ENCODE measurements around the gene KNDC1. TPM values are rescaled to one million over a fixed set of nuclear protein-coding genes. Genes with fewer than 3 reads are reported as not detected.
"Not testable (repeated sequence)": the region's sequence is repeated elsewhere in the genome, so short reads cannot be mapped to it uniquely, and the experiment has no call there.

Gene KNDC1, protein sequence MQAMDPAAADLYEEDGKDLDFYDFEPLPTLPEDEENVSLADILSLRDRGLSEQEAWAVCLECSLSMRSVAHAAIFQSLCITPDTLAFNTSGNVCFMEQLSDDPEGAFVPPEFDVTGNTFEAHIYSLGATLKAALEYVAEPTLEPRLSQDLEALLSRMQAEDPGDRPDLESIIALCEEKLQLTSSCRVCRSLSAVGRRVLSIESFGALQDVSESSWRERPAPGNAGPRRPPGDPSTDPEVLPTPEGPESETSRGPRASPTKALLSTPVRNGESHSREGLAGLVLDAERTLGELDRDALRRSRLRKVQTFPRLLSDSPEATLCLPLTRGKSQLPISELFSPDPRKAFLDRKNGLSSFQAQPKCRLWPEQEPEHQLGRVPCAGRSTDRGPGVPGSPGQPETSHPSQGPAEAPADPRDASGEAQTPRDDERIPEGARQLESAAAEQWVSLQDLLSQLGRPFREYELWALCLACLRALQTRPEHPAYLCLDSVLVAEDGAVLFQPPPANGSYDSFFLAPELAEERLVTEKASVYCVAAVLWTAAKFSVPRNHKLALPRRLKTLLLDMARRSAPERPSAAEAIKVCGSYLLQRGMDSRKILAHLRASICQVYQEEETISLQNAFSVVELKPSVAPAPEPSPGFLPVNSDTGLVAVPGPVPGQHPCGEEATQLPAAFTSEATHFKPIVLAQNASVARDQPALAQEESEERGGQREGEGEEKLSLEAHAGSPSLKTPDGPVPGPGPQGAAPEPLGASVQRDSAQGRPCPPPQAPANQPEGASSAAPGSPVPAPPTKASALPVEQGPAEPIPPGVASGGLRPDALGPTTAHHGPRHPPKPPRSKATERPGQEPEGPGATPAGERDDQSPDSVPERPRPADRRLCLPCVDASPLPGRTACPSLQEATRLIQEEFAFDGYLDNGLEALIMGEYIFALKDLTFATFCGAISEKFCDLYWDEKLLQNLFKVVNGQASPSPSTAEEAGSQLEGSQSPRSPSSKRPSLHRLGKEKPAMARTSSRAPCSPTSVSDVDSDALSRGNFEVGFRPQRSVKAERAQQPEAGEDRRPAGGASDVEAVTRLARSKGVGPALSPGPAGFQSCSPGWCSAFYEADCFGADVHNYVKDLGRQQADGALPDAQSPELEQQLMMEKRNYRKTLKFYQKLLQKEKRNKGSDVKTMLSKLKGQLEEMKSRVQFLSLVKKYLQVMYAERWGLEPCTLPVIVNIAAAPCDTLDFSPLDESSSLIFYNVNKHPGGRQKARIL (N-terminal part only)
- 1.2 and 1.7 TPM in 2 replicates for total RNA-seq (2021)
- percentile 16 among the genes with signal in this experiment for Bru-seq, nascent RNA
- percentile 18 among the genes with signal in this experiment for BruChase-seq, experiment 1, labeled RNA remaining after a 2-hour chase
- percentile 14 among the genes with signal in this experiment for BruChase-seq, experiment 2, labeled RNA remaining after a 6-hour chase
- long read RNA-seq, partial matches to known transcripts: 2 of 3 reads
- long read RNA-seq, other reads (novel, unspliced or antisense): 0 of 3 reads

DNA sequence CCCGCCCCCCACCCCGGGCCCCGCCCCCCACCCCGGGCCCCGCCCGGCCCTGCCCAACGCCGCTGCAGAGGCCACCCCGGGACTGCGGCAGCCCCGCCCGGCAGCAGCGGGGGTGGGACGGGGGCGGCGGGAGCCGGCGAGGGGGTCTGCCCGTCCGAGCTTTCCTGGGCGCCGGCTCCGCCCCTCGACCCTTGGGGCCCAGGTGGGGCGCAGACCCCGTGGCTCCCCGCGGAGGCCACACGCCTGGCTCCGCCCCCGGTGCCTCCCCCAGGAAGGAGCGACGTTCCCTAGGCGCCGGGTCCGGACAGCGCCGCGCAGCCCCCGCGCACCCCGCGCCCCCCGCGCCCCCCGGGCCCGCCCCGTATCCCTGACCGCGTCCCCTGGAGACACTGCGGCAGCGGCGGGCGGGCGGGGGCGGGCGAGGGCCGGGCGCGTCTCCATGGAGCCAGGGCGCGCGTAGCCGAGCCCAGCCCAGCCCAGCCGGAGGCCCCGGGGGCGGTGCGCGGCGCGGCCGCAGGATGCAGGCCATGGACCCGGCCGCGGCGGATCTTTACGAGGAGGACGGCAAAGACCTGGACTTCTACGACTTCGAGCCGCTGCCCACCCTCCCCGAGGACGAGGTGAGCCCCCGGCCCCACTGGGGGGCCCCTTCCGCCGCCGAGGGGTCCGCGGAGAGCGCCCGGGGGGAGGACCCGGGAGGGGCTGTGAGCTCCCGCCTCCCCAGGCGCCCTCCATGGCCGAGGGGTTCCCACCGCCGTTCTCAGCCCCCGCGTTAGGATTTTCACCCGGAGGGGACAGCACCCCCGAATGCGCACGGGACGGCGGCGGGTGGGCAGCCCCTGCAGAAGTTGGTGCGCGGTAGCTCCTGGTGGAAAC, at the start of gene KNDC1:
Gene KNDC1 (plus strand): TSS at position 270 of the 876 bp plus-strand sequence. CDS start 249 bp downstream, at position 519.
- H3K9me3 ChIP-seq (ENCODE audit: insufficient read depth, low read depth): no peaks in the 10 kb centered on the region
- no peaks in the 10 kb centered on the region for H4K20me1 ChIP-seq (ENCODE audit: insufficient read depth)
- POLR2A ChIA-PET (ENCODE audit: unreplicated experiment): no interaction called here
- peak within 1 kb of the TSS; percentile 47; the same call in 1 of the 2 replicates for H3K4me2 ChIP-seq
- H3K36me3 ChIP-seq (ENCODE audit: low read depth): no peaks in the 10 kb centered on the region
- CTCF ChIA-PET: interaction anchor here (0.6 kb wide), 1 partner anchor 50 kb away, joined by 9 read pairs; no protein-coding TSS in a partner anchor
- no TSS peak for BruUV-seq (replicated peaks)
- no peaks in the 10 kb centered on the region for H3K9me2 ChIP-seq (ENCODE audit: insufficient read depth)
- DNase-seq: peak in 1 of 2 experiments; percentile 32
- H3K27ac ChIP-seq: no peak within 1 kb of the TSS
- no peaks in the 10 kb centered on the region for H3F3A ChIP-seq (ENCODE audit: insufficient read depth, low read depth)
- H3K79me2 ChIP-seq (ENCODE audit: low read depth): no peaks in the 10 kb centered on the region
- peak within 1 kb of the TSS; percentile 39; the same call in 1 of the 2 replicates for H3K4me3 ChIP-seq
- no peak within 1 kb of the TSS for H2AFZ ChIP-seq
- intact Hi-C loops (cut with micrococcal nuclease; ENCODE audit: unreplicated experiment): no loop called here
- no peaks in the 10 kb centered on the region for H3K27me3 ChIP-seq (ENCODE audit: insufficient read depth, low read depth)
- H3K4me1 ChIP-seq (replicated peaks; ENCODE audit: insufficient read depth): no peaks in the 10 kb centered on the region
- no peak for TF ChIP-seq EZH2 (IDR thresholded peaks at IDR 0.05; ENCODE audit: low read depth)
- TF ChIP-seq, protein P1, sequence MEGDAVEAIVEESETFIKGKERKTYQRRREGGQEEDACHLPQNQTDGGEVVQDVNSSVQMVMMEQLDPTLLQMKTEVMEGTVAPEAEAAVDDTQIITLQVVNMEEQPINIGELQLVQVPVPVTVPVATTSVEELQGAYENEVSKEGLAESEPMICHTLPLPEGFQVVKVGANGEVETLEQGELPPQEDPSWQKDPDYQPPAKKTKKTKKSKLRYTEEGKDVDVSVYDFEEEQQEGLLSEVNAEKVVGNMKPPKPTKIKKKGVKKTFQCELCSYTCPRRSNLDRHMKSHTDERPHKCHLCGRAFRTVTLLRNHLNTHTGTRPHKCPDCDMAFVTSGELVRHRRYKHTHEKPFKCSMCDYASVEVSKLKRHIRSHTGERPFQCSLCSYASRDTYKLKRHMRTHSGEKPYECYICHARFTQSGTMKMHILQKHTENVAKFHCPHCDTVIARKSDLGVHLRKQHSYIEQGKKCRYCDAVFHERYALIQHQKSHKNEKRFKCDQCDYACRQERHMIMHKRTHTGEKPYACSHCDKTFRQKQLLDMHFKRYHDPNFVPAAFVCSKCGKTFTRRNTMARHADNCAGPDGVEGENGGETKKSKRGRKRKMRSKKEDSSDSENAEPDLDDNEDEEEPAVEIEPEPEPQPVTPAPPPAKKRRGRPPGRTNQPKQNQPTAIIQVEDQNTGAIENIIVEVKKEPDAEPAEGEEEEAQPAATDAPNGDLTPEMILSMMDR (conservative IDR thresholded peaks at IDR 0.05): no peak

GRCh38 chr10:133110609-133111275, 49.3 kb upstream of the KNDC1 start:
- no peak overlapping the region for H3K4me3 ChIP-seq
- no peaks in the 10 kb centered on the region for H3K4me1 ChIP-seq (replicated peaks; ENCODE audit: insufficient read depth)
- no peak for DNase-seq
- intact Hi-C loops (cut with micrococcal nuclease; ENCODE audit: unreplicated experiment): no loop called here
- no peaks in the 10 kb centered on the region for H3K9me3 ChIP-seq (ENCODE audit: insufficient read depth, low read depth)
- H3K27ac ChIP-seq: no peak overlapping the region
- TF ChIP-seq, protein P1 (conservative IDR thresholded peaks at IDR 0.05): no peak
- TF ChIP-seq EZH2 (IDR thresholded peaks at IDR 0.05; ENCODE audit: low read depth): no peak
- H2AFZ ChIP-seq: no peak overlapping the region
- BruUV-seq (replicated peaks): no TSS peak
- peaks cover 39% of the 10 kb centered on the region for H3K27me3 ChIP-seq (ENCODE audit: insufficient read depth, low read depth)
- H4K20me1 ChIP-seq (ENCODE audit: insufficient read depth): no peaks in the 10 kb centered on the region
- no peaks in the 10 kb centered on the region for H3K36me3 ChIP-seq (ENCODE audit: low read depth)
- H3F3A ChIP-seq (ENCODE audit: insufficient read depth, low read depth): no peaks in the 10 kb centered on the region
- POLR2A ChIA-PET (ENCODE audit: unreplicated experiment): no interaction called here
- no peaks in the 10 kb centered on the region for H3K9me2 ChIP-seq (ENCODE audit: insufficient read depth)
- H3K79me2 ChIP-seq (ENCODE audit: low read depth): no peaks in the 10 kb centered on the region
- CTCF ChIA-PET: no interaction called here
- H3K4me2 ChIP-seq: no peak overlapping the region

GRCh38 chr10:133111640-133112039, 48.4 kb upstream of the KNDC1 start:
- H3K4me3 ChIP-seq; H4K20me1 ChIP-seq (ENCODE audit: insufficient read depth); H3K9me2 ChIP-seq (ENCODE audit: insufficient read depth); H3F3A ChIP-seq (ENCODE audit: insufficient read depth, low read depth); DNase-seq; POLR2A ChIA-PET (ENCODE audit: unreplicated experiment); H3K4me2 ChIP-seq; CTCF ChIA-PET; H3K9me3 ChIP-seq (ENCODE audit: insufficient read depth, low read depth); BruUV-seq (replicated peaks); H3K36me3 ChIP-seq (ENCODE audit: low read depth); intact Hi-C loops (cut with micrococcal nuclease; ENCODE audit: unreplicated experiment); H3K27ac ChIP-seq; H2AFZ ChIP-seq; H3K79me2 ChIP-seq (ENCODE audit: low read depth); H3K4me1 ChIP-seq (replicated peaks; ENCODE audit: insufficient read depth): not testable (repeated sequence)
- peaks cover 45% of the 10 kb centered on the region for H3K27me3 ChIP-seq (ENCODE audit: insufficient read depth, low read depth)
